Prostate gland (tissue), 2 donors: ENCODE measurements around the gene TSPAN18.

Experiments used
- POLR2A ChIP-seq: fragments of 450-650 bp; IDR thresholded peaks from one replicate; pipeline ENCODE4 v1.6.1; 2016; ENCODE audit warnings: antibody characterized with exemption, mild to moderate bottlenecking
- TF ChIP-seq, protein P1 (sequence below), 4 experiments: fragments of 200-600 bp in 2 of 4; fragments of 450-650 bp in 2 of 4; sonication (generic) in 2 of 4; IDR thresholded peaks; 1 replicate in 3 of 4; 2 replicates in 1 of 4; pipeline ENCODE4 v1.5.1; 2016 to 2019; ENCODE audit warnings: antibody characterized with exemption in 4 of 4, mild to moderate bottlenecking in 2 of 4, moderate library complexity in 2 of 4

DNA sequence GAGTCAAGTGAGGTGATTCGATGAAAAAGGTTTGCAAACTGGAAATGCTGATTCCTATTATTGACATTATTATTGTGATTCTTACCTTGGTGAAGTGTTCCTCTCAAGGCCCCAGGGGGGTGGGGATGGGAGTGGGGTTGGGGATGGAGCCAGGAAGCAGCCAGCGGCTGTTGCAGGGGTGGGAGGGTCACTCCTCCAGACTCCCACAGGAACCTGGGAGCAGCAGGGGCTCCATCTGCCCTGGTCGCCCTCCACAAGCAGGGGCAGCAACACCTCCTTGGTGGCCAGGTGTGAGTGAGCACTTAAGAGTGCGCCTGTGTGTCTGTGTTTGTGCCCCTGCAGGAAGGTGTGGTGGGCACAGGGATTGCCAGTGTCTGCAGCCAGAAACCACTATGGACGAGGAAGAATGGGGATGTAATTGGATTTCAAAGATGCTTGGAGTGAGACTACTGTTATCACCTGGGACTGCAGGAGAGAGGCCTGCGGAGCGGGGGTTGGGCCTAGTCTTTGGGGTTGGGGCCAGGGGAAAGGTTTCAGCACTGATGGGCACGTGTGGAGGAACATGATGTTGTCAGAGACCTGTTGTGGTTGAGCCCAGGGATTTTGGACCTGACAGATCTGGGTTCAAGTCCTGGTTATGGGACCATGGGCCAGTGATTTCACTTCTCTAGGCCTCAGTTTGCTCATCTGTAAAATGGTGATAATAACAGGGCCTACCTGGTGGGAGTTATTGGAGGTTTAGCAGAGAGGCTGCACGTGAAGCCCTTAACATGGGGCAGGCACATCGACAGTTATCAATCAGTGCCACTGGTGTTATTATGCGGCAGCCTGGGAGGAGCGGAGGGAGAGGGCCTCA lies 227.5 kb downstream of the TSPAN18 start:
- TF ChIP-seq, protein P1, sequence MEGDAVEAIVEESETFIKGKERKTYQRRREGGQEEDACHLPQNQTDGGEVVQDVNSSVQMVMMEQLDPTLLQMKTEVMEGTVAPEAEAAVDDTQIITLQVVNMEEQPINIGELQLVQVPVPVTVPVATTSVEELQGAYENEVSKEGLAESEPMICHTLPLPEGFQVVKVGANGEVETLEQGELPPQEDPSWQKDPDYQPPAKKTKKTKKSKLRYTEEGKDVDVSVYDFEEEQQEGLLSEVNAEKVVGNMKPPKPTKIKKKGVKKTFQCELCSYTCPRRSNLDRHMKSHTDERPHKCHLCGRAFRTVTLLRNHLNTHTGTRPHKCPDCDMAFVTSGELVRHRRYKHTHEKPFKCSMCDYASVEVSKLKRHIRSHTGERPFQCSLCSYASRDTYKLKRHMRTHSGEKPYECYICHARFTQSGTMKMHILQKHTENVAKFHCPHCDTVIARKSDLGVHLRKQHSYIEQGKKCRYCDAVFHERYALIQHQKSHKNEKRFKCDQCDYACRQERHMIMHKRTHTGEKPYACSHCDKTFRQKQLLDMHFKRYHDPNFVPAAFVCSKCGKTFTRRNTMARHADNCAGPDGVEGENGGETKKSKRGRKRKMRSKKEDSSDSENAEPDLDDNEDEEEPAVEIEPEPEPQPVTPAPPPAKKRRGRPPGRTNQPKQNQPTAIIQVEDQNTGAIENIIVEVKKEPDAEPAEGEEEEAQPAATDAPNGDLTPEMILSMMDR (IDR thresholded peaks at IDR 0.05), result no peak
- TF ChIP-seq POLR2A, result no peak
